ENCODE measurements around the gene PRDM16.

GRCh38 chr1:3451994-3452865 is 383.2 kb downstream of the PRDM16 start:
- TF ChIP-seq CTCF (IDR thresholded peaks at IDR 0.05 in 2 of 3, conservative IDR thresholded peaks at IDR 0.05 in 1 of 3; ENCODE audit: borderline replicate concordance in 1 of 3, insufficient read depth in 1 of 3, low read depth in 2 of 3, low read length in 2 of 3) (no peak), REST (IDR thresholded peaks at IDR 0.05; ENCODE audit: low read depth) (no peak), MAX (IDR thresholded peaks at IDR 0.05) (no peak), POLR2AphosphoS5 (IDR thresholded peaks at IDR 0.05; ENCODE audit: low read depth, low read length) (no peak), ZFX (IDR thresholded peaks at IDR 0.05) (no peak), EZH2phosphoT487 (IDR thresholded peaks at IDR 0.05; ENCODE audit: borderline replicate concordance) (no peak)
